ENCODE results near the gene TRIM15. TPM values are rescaled to one million over a fixed set of nuclear protein-coding genes. Genes with fewer than 3 reads are reported as not detected.

TRIM15 gene
- total RNA-seq, 1 experiment from 2014 or later: 6.5 TPM

DNA sequence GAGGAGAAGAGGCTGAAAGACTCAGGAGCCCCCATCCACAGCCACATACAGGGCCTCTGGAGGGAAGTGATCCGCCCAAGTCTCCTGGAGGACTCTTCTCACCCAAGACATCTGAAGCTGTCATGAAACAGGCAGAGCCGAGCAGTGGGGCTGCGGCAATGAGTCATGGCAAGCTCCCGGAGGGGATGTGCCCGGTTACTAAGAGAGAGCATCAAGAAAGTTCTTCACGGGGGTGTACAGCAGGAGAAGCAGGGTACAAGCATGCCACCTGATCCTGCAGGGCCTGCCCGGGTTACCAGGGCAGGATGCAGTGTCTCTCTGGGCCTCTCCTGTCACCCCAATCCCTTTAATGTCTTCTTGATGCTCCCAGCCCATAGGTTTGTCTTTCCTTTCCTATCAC lies 28.7 kb downstream of the TRIM15 start:
- RAD21 ChIA-PET (ENCODE audit: low non-redundant PET in 1 of 2, low total read pairs in 2 of 2, uncharacterized antibody in 2 of 2, unreplicated experiment in 2 of 2): no interaction called here
- CTCF ChIA-PET: no interaction called here
- Histone ChIP-seq H3K36me3 (ENCODE audit: control insufficient read depth in 1 of 2, insufficient read depth in 2 of 2, low read length in 2 of 2) (peaks cover 15 to 17% of the 10 kb centered on the region in 2 experiments; a peak in 3 of 4 replicates), H3K27me3 (ENCODE audit: insufficient read depth, low read length) (no peaks in the 10 kb centered on the region), H3K79me2 (ENCODE audit: insufficient read depth, low read length) (no peaks in the 10 kb centered on the region), H3K9me3 (ENCODE audit: control insufficient read depth in 1 of 2, insufficient read depth in 1 of 2, low read depth in 1 of 2, low read length in 2 of 2) (no peaks in the 10 kb centered on the region), H4K20me1 (ENCODE audit: insufficient read depth) (no peaks in the 10 kb centered on the region), H3K27ac (ENCODE audit: low read depth, low read length) (no peak overlapping the region), H3K9ac (ENCODE audit: low read length) (no peak overlapping the region), H3K9me2 (ENCODE audit: insufficient read depth) (no peaks in the 10 kb centered on the region), H3K4me1 (ENCODE audit: control insufficient read depth in 1 of 2, insufficient read depth in 2 of 2, low read length in 2 of 2) (no peaks in the 10 kb centered on the region), H3K4me3 (replicated peaks in 1 of 2; ENCODE audit: low read depth in 1 of 2, low read length in 2 of 2) (no peak overlapping the region), H2AFZ (ENCODE audit: low read depth, low read length, poor library complexity, severe bottlenecking) (no peak overlapping the region), H3K4me2 (ENCODE audit: low read length) (no peak overlapping the region)
- ATAC-seq: no peak
- no TSS peak for BruUV-seq (replicated peaks)
- TF ChIP-seq POLR2AphosphoS5 (IDR thresholded peaks at IDR 0.05; ENCODE audit: low read depth, low read length): no peak
- no peak for TF ChIP-seq TCF7L2 (IDR thresholded peaks at IDR 0.05; ENCODE audit: borderline replicate concordance, extremely low read depth, insufficient read depth, insufficient read length)
- no peak for TF ChIP-seq FOSL1 (IDR thresholded peaks at IDR 0.05; ENCODE audit: low read depth)
- TF ChIP-seq, protein P1, sequence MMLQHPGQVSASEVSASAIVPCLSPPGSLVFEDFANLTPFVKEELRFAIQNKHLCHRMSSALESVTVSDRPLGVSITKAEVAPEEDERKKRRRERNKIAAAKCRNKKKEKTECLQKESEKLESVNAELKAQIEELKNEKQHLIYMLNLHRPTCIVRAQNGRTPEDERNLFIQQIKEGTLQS (IDR thresholded peaks at IDR 0.05): no peak
- TF ChIP-seq, protein P2, sequence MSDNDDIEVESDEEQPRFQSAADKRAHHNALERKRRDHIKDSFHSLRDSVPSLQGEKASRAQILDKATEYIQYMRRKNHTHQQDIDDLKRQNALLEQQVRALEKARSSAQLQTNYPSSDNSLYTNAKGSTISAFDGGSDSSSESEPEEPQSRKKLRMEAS (IDR thresholded peaks at IDR 0.05): no peak
- TF ChIP-seq EZH2phosphoT487 (IDR thresholded peaks at IDR 0.05; ENCODE audit: borderline replicate concordance): no peak
- no peak for TF ChIP-seq EGR1 (IDR thresholded peaks at IDR 0.05; ENCODE audit: low read depth)
- no peak for TF ChIP-seq SRF (IDR thresholded peaks at IDR 0.05; ENCODE audit: low read depth)
- no peak for TF ChIP-seq SP1 (IDR thresholded peaks at IDR 0.05; ENCODE audit: low read depth)
- no peak for TF ChIP-seq ZNF274 (IDR thresholded peaks at IDR 0.05; ENCODE audit: low read depth, low read length)
- no peak for TF ChIP-seq YY1 (IDR thresholded peaks at IDR 0.05; ENCODE audit: extremely low read depth, insufficient replicate concordance, low read depth, low read length)
- no peak for TF ChIP-seq ZFX (IDR thresholded peaks at IDR 0.05)
- TF ChIP-seq, protein P3, sequence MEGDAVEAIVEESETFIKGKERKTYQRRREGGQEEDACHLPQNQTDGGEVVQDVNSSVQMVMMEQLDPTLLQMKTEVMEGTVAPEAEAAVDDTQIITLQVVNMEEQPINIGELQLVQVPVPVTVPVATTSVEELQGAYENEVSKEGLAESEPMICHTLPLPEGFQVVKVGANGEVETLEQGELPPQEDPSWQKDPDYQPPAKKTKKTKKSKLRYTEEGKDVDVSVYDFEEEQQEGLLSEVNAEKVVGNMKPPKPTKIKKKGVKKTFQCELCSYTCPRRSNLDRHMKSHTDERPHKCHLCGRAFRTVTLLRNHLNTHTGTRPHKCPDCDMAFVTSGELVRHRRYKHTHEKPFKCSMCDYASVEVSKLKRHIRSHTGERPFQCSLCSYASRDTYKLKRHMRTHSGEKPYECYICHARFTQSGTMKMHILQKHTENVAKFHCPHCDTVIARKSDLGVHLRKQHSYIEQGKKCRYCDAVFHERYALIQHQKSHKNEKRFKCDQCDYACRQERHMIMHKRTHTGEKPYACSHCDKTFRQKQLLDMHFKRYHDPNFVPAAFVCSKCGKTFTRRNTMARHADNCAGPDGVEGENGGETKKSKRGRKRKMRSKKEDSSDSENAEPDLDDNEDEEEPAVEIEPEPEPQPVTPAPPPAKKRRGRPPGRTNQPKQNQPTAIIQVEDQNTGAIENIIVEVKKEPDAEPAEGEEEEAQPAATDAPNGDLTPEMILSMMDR (IDR thresholded peaks at IDR 0.05 in 2 of 3, conservative IDR thresholded peaks at IDR 0.05 in 1 of 3; ENCODE audit: borderline replicate concordance in 1 of 3, insufficient read depth in 1 of 3, low read depth in 2 of 3, low read length in 2 of 3): no peak
- no peak for TF ChIP-seq POLR2A (IDR thresholded peaks at IDR 0.05; ENCODE audit: borderline replicate concordance, extremely low read depth, insufficient read depth, insufficient read length)
- TF ChIP-seq EZH2 (IDR thresholded peaks at IDR 0.05): no peak
- no peak for TF ChIP-seq SIN3A (IDR thresholded peaks at IDR 0.05; ENCODE audit: low read depth)
- no peak for TF ChIP-seq CBX3 (IDR thresholded peaks at IDR 0.05; ENCODE audit: low read depth)
- no peak for TF ChIP-seq JUND (IDR thresholded peaks at IDR 0.05)
- DNase-seq (ENCODE audit: low read depth, low spot score): no peak
- POLR2A ChIA-PET: no interaction called here
- intact Hi-C loops (cut with micrococcal nuclease): no loop called here

Data from HCT116 (cell line).